CD4-positive, alpha-beta T cell (primary cell): Measurements from ENCODE around the gene SEPHS1. TPM values are rescaled to one million over a fixed set of nuclear protein-coding genes. Genes with fewer than 3 reads are reported as not detected.

Experiments
- ATAC-seq: fragments of 200-7000 bp; cut with Tn5 transposase; one replicate; pipeline ENCODE4 v1.10.0; 2022; ENCODE audit warnings: mild to moderate bottlenecking; ENCODE audit not compliant: poor library complexity
- CTCF ChIA-PET: fragments of 350-600 bp; sonication (Branson Sonifier 250); formaldehyde crosslinking; loops from one replicate; lab custom pipeline; 2021; ENCODE audit warnings: antibody characterized with exemption, inconsistent platforms; lab: Charles Lee
- POLR2A ChIA-PET: fragments of 350-600 bp; sonication (Branson Sonifier 250); formaldehyde crosslinking; loops from one replicate; lab custom pipeline; 2021; ENCODE audit warnings: antibody characterized with exemption, inconsistent platforms; lab: Charles Lee
- DNase-seq, 14 experiments: peaks; one replicate each; pipeline ENCODE4 v3.0.0-alpha.2; 2013 to 2020; ENCODE audit warnings: mixed read lengths in 2 of 14
- H3K27ac ChIP-seq, 2 donors: one replicate each; pipeline versions ENCODE4 v1.5.1 to v1.7.0; 2013; ENCODE audit warnings: low read length in 2 of 2, low read depth in 1 of 2, mild to moderate bottlenecking in 1 of 2
- H3K27me3 ChIP-seq, 2 experiments: 1 replicate in 1 of 2; 2 replicates in 1 of 2; pipeline versions ENCODE4 v1.6.1 to v1.7.0; 2013; ENCODE audit warnings: low read length in 2 of 2, control low read depth in 1 of 2, mild to moderate bottlenecking in 1 of 2, moderate library complexity in 1 of 2; ENCODE audit not compliant: insufficient read depth in 2 of 2, control insufficient read depth in 1 of 2
- H3K36me3 ChIP-seq: one replicate; pipeline ENCODE4 v1.6.1; 2013; ENCODE audit warnings: low read length, control low read depth; ENCODE audit not compliant: insufficient read depth
- H3K4me1 ChIP-seq: one replicate; pipeline ENCODE4 v1.6.1; 2013; ENCODE audit warnings: low read length, control low read depth; ENCODE audit not compliant: insufficient read depth
- H3K4me3 ChIP-seq: one replicate; pipeline ENCODE4 v1.5.1; 2013; ENCODE audit warnings: mild to moderate bottlenecking, low read length, moderate library complexity
- H3K9me3 ChIP-seq, 2 experiments: 1 replicate in 1 of 2; 2 replicates in 1 of 2; pipeline versions ENCODE4 v1.6.1 to v1.7.0; 2013; ENCODE audit warnings: low read length in 2 of 2, mild to moderate bottlenecking in 2 of 2, control low read depth in 1 of 2, moderate library complexity in 1 of 2; ENCODE audit not compliant: control insufficient read depth in 1 of 2, insufficient read depth in 1 of 2
- H3K27ac Mint-ChIP-seq: one replicate; pipeline ENCODE4 v1.8.0; 2020; ENCODE audit warnings: mixed read lengths
- H3K27me3 Mint-ChIP-seq: one replicate; pipeline ENCODE4 v1.8.0; 2021; ENCODE audit warnings: mixed read lengths
- H3K36me3 Mint-ChIP-seq: one replicate; pipeline ENCODE4 v1.8.0; 2021; ENCODE audit warnings: low read depth, mixed read lengths
- H3K4me1 Mint-ChIP-seq: one replicate; pipeline ENCODE4 v1.8.0; 2021; ENCODE audit warnings: low read depth, mixed read lengths
- H3K4me3 Mint-ChIP-seq: one replicate; pipeline ENCODE4 v1.8.0; 2020; ENCODE audit warnings: mild to moderate bottlenecking, mixed read lengths
- H3K9me3 Mint-ChIP-seq: one replicate; pipeline ENCODE4 v1.8.0; 2020; ENCODE audit warnings: mixed read lengths
- CTCF ChIP-seq: fragments of 200-600 bp; IDR thresholded peaks from one replicate; pipeline ENCODE4 v1.8.0; 2022; ENCODE audit warnings: antibody characterized with exemption, mild to moderate bottlenecking
- intact Hi-C, 2 experiments: fragments of 100-400 bp; cut with DNase I in 1 of 2; cut with micrococcal nuclease in 1 of 2; formaldehyde crosslinking; loops; one replicate each; pipeline versions ENCODE4 v1.15.1 to v1.9.0; 2023 to 2025; cut with DNase I, micrococcal nuclease
- total RNA-seq, 174 experiments: library from RNA in 2 of 174; stranded (reverse) in 2 of 174; gene quantifications; one replicate each; pipeline ENCODE4 v1.2.3 and lab custom pipeline; 2021 to 2026

Gene SEPHS1
- total RNA-seq, 2 experiments from 2014 or later, result 13.1 to 17.9 TPM

- H3K4me1 Mint-ChIP-seq, result no peaks in the 10 kb centered on the region
- CTCF ChIA-PET, result no interaction called here
- no peaks in the 10 kb centered on the region for H3K27me3 Mint-ChIP-seq
- H3K9me3 Mint-ChIP-seq, result no peaks in the 10 kb centered on the region
- no peak for ATAC-seq
- Histone ChIP-seq H3K4me1 (no peaks in the 10 kb centered on the region), H3K9me3 (no peaks in the 10 kb centered on the region), H3K4me3 (no peak overlapping the region), H3K27ac (no peak overlapping the region), H3K27me3 (no peaks in the 10 kb centered on the region), H3K36me3 (peaks cover 62% of the 10 kb centered on the region)
- no peak overlapping the region for H3K4me3 Mint-ChIP-seq
- intact Hi-C loops, result no loop called here
- no peak for TF ChIP-seq CTCF
- peaks cover 79% of the 10 kb centered on the region for H3K36me3 Mint-ChIP-seq
- DNase-seq, result no peak
- no peak overlapping the region for H3K27ac Mint-ChIP-seq
- POLR2A ChIA-PET, result interaction anchor here (1.3 kb wide), 1 partner anchor 21 kb away, joined by 4 read pairs; no protein-coding TSS in a partner anchor
These were observed 25.4 kb downstream of the SEPHS1 start for GRCh38 chr10:13322615-13323148.

- Mint-ChIP-seq H3K36me3 (peaks cover 68% of the 10 kb centered on the region), H3K4me1 (no peaks in the 10 kb centered on the region), H3K4me3 (no peak overlapping the region), H3K9me3 (no peaks in the 10 kb centered on the region), H3K27ac (no peak overlapping the region), H3K27me3 (no peaks in the 10 kb centered on the region)
- H3K4me1 ChIP-seq, result no peaks in the 10 kb centered on the region
- H3K36me3 ChIP-seq, result peaks cover 55% of the 10 kb centered on the region
- H3K9me3 ChIP-seq, result no peaks in the 10 kb centered on the region
- no peak overlapping the region for H3K27ac ChIP-seq
- POLR2A ChIA-PET, result no interaction called here
- no peak for TF ChIP-seq CTCF
- intact Hi-C loops, result no loop called here
- no peaks in the 10 kb centered on the region for H3K27me3 ChIP-seq
- no peak for DNase-seq
- CTCF ChIA-PET, result no interaction called here
- H3K4me3 ChIP-seq, result no peak overlapping the region
- ATAC-seq, result no peak
These were observed 26.5 kb downstream of the SEPHS1 start for GRCh38 chr10:13321576-13321975.

GRCh38 chr10:13319166-13319565, 28.9 kb downstream of the SEPHS1 start:
- Histone ChIP-seq H3K9me3 (no peaks in the 10 kb centered on the region), H3K4me1 (no peaks in the 10 kb centered on the region), H3K27ac (no peak overlapping the region), H3K36me3 (peaks cover 36% of the 10 kb centered on the region), H3K27me3 (no peaks in the 10 kb centered on the region), H3K4me3 (no peak overlapping the region)
- peaks cover 47% of the 10 kb centered on the region for H3K36me3 Mint-ChIP-seq
- no peaks in the 10 kb centered on the region for H3K9me3 Mint-ChIP-seq
- DNase-seq (no peak), ATAC-seq (no peak)
- ChIA-PET CTCF (no interaction called here), POLR2A (interaction anchor here (1.3 kb wide), 1 partner anchor 17 kb away, joined by 5 read pairs; no protein-coding TSS in a partner anchor)
- H3K4me3 Mint-ChIP-seq, result no peak overlapping the region
- no peak for TF ChIP-seq CTCF
- H3K27me3 Mint-ChIP-seq, result no peaks in the 10 kb centered on the region
- H3K4me1 Mint-ChIP-seq, result no peaks in the 10 kb centered on the region
- no peak overlapping the region for H3K27ac Mint-ChIP-seq
- intact Hi-C loops, result no loop called here
